Measurements from ENCODE around the gene CDYL2. TPM values are rescaled to one million over a fixed set of nuclear protein-coding genes. Genes with fewer than 3 reads are reported as not detected.

CDYL2 gene
- polyA plus RNA-seq, 4 donors = 7.1 to 8.0 (median 7.3) TPM

DNA sequence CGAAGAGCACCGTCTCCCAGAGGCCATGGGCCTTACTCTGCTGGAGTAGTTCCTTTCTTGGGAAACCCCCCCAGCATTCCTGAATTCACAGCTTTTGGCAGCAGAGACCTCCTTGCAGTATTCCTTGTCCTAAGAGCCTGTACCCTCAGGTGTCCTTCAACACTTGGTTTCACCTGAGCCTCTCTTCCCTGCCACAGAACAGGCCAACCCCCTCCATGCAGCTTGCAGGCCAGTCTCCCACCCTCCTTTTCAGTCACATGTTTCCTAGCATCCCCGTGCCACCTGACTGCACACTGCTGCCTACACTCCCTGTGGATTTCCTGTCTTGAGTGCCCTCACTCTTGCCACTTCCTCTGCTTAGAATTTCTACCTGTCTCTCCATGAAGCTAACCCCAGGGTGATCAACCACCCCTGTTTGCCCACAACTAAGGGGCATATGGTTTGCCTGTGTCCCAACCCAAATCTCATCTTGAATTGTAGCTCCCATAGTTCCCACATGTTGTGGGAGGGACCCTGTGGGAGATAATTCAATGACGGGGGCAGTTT, 198.1 kb downstream of the CDYL2 start:
- no peak for DNase-seq (ENCODE audit: low read depth in 4 of 4, low spot score in 3 of 4)

DNA sequence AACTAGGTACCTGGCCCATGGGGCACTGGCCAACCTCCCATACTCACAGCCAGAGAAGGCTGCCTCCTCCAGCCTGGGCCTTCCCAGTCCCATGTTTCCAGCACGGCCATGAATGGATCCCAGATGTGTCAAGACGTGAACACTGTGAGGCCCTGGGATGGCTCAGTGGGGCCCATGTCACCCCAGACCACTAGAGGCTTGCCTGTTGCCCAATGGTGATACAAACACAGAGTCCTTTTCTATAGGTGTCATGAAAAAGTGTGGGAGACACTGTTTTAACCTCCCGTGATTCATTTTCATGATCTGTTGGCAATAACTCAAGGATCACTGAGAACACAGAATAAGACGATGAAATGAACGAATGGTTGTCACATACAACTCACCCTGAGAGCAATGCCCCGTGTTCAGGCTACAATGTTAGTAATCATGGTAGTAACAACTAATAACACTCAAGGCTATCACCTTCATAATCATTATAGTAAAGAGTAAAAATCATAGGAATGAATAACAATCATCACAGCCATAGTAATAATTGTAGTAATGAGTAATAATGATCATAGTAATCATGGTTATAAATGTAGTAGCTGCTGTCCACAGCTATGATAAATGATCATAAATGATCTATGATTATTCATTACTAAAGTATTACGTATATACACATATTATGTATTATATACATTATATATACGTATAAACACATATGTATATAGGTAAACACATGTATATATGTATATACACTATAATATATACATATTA, 199.6 kb downstream of the CDYL2 start:
- DNase-seq (ENCODE audit: low read depth in 4 of 4, low spot score in 3 of 4) = no peak

DNA sequence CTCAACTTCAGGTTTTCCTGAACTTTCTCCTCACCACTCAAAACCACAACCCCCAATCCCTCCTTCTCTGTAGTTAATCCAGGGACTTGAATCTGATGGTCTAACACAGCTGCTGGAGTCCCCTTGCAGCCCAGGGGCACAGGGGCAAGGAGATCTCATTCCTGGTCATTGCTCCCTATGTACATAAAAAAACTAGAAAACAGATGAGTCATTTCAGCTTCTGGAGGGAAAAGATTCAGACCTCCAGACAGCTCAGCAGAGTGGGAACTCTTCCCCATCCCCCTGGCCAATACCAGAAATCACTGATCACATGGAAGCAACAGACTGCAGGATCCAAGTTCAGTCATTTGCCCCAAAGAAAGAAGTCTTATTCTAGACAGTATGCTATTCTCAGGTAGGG, 201.5 kb downstream of the CDYL2 start:
- no peak for DNase-seq (ENCODE audit: low read depth in 4 of 4, low spot score in 3 of 4)

DNA sequence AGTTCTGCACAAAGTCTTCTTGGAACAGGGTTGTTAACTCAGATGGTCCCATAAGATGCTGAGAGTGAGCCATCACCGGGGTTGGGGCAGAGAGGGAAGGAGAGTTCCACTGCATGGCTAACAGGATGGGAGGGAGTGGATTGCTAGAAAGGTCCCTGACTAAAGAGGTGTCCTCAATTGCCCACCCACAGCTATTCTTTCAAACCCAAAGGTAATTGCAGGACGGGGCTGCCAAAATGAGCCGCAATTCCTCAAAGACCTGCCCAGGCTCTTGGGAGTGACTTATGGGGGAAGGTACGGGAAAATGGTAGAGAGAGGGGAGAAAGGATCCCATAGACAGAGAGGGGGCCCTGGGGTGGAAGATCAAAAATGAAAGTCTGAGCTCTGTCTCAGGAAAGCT, 203.2 kb downstream of the CDYL2 start:
- DNase-seq (ENCODE audit: low read depth in 4 of 4, low spot score in 3 of 4) = no peak

DNA sequence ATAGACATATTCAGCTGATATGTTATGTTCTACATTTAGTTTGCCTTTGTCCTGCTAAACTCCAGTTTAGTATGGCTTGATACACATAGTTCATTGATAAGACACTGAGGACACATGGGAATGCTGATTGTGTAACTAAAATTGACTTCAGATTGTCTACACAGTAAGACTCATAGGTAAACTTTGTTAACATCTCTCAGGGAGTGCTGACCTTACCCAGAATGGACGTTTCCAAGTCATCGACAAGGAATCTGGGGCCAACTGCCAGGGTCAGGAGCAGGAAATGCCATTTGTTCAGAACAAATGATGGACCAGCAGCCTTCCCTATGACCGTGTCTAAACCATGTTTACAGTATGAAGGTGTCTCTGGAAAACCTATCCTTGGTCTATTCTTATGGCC, 204.9 kb downstream of the CDYL2 start:
- DNase-seq (ENCODE audit: low read depth in 4 of 4, low spot score in 3 of 4) = no peak

DNA sequence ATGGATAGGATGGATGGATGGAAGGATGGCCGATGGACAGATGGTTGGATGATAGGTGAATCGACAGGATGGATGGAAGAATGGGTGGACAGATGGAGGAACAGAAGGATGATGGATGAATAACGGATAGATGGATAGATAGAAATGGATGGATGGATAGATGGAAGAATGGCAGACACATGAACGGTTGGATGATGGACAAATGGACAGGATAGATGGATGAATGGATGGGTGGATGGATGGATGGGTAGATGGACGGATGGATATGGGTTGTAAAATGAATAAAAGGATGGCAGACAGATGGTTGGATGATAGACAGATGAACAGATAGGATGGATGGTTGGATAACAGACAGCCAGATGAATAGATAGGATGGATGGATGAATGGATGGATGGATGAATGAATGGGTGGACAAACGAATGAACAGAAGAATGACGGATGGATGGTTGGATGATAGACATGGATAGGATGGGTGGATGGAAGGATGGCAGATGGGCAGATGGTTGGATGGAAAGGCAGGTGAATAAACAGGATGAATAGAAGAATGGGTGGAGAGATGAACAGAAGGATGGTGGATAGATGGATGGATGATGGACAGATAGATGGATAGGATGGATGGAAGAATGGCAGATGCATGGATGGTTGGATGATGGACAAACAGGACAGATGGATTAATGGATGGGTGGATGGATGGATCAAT, 207.7 kb downstream of the CDYL2 start:
- no peak for DNase-seq (ENCODE audit: low read depth in 4 of 4, low spot score in 3 of 4)

DNA sequence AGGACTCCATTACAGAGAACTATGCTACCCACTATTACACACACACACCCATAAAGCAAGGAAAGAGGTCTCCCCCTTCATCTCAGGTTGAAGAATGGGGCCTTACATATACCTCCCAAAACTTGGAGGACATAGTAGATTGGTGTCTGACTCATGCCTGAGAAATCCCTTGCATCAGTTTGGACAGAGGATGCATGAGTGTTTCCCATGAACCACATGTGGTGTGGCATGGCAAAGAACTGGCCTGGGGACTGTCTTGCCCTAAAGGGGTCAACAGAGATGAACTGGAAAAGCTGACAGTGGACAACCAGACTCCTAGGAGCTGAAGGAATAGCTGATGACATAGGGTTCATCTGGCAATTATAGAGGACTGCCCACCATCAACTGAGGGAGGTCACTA, 209.6 kb downstream of the CDYL2 start:
- no peak for DNase-seq (ENCODE audit: low read depth in 4 of 4, low spot score in 3 of 4)

DNA sequence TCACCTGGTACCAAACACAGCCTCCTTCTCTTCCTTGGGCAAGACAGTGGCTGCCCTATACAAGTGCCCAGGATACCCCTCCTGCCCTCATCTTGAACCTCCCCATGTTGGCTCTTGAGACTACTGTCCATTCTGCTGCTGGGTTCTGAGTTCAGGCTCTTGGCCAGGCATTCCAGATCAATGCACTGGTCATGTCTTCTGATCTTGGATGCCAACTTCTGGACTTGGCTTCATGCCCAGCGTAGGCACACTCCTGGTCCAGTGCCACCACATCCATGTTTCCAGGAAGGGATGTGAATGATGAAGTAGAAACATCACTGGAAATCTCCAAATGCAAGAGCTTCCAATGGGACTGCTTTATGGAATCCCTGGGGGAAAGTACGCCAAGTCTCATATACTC, 212.1 kb downstream of the CDYL2 start:
- DNase-seq (ENCODE audit: low read depth in 4 of 4, low spot score in 3 of 4) = no peak

DNA sequence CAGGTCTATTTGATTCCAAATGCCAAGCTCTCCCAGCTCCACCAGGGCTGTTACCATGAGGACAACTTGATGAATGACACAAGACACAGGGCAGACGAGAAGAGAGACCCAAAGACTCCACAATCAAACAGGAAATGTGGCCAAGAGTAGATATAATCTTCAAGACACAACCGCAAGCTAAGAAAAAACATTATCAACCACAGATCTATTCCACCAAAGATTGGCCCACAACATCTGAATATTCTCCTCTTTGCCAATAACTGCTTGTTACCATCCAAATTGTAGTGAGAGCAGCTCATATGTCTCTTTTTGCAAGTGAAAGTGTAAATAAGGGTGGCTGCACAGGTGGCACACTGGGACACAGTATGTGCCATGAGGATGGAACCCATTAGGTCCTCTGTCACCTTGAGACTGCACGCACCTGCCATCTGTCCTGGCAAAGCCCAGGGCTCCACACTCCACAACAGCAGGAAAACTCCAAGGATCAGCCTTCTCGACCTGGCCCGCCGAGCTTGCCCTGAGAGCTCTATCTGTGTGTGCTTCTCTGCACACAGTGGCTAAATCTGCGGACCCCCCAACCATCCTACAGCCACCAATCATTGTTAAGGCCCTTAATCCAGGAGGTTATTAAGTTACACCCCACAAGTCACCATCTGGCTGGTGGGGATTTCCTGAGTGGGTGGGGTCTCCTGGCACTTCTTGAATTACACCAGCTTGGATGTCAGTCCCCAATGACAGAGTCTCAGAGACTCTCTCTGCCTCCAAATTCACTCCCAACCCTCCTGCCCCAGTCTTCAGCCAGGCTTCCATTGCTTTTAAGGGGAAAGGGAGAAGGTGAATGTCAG, 213.1 kb downstream of the CDYL2 start:
- DNase-seq (ENCODE audit: low read depth in 4 of 4, low spot score in 3 of 4) = no peak

DNA sequence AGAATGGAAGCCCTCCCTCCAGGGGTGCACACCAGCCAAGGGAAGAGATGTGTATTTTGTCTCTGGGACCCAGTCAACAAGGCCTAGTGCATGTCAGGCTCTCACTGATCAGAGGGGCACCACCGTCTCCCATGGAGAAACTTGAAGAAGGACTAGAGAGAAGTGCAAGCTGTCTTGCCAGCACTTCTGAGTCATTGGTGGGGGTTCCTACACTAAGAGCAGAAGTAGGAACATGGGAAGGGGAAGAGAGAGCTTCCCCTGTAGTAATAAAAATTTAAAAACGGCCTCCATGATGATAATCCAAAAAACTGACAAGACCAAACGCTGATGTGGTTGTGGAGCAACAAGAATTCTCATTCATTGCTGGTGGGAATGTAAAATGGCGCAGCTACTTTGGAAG, 217.3 kb downstream of the CDYL2 start:
- DNase-seq (ENCODE audit: low read depth in 4 of 4, low spot score in 3 of 4) = no peak

DNA sequence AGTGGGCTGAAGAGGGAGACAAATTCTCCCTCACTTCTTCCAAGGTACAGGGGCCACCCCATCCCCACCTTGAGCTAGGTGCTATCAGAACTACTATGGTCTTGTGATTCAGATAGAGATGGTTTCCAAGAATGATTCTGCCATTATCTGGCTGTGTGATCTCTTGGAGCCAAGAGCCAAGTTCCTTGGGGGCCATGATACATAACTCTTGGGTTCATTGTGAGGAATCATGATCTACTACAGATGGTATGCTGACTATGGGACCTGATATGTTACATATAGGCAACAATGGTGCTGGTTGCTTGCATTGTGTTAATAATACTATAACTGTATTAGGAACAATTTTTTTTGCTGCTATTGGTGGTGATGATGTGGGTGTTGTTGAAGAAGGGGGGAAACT, 217.9 kb downstream of the CDYL2 start:
- DNase-seq (ENCODE audit: low read depth in 4 of 4, low spot score in 3 of 4) = no peak

DNA sequence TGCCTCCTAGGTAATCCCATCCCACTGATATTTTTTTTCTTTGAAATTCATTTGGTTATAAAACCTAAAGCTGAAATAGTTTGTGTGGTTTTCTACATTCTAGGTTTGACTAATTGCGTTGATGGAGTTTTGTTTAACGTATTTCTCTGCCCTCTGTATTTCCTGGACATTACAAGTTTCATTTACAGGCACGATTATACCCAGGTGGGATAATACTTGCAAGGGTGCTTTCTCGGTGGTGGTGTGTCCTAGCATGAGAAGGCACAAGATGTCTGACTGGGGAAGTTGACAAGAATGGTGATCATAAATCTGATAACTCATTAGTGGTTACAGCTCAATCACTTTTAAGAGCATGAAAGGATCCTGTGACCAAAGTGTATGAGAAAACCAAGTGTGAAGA, 218.6 kb downstream of the CDYL2 start:
- DNase-seq (ENCODE audit: low read depth in 4 of 4, low spot score in 3 of 4) = no peak

DNA sequence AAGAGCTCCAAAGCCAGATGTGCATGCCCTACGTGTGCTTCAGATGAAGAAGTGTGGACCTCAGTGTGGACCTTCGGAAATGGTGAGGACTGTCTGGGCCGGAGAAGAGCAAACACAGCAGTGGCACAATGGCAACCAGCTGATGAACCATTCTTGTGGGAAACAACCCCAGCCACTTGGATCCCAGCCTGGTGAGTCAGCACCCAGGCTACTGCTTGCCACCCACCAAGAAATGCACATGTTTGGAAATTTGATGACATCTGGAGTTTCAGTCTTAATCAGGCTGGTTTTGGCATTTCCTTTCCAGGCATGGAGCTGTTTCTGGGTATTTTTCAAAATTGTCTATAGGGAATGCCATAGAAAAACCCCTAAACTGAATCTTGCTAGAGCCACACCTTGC, 220.9 kb downstream of the CDYL2 start:
- no peak for DNase-seq (ENCODE audit: low read depth in 4 of 4, low spot score in 3 of 4)

DNA sequence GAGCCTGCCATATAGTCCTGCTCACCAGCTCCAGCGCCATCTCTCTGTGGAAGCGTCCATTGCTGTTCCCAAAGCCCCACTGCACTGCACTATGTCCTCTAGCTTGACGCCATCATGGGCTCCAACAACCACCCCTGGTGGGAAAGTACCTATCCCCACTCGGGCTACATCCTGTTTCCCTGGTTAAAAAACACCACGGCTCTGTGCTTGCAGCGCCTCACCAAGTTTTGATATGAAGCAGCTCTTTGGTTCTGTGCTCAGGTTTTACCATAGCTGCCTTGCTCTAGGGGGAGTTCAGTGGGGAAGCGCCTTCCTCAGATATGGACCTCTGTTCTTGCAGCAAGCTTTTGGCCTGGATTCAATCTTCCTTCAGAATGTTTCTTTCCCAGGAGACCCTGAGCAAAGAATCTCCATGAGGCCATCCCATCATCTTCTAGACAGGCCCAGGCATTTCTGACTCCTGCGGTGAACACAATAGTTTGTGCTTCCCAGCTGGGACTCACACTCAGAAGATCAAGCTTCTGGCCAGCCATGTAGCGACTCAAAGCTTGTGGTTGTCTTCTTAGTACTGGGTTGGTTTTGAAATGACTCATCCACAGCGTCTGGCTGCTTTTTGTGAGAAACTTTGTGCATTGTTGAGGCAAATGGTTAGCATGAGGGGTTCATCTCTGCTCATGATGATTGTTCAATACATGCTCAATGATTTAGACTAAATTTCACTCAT, 224.1 kb downstream of the CDYL2 start:
- no peak for DNase-seq (ENCODE audit: low read depth in 4 of 4, low spot score in 3 of 4)

DNA sequence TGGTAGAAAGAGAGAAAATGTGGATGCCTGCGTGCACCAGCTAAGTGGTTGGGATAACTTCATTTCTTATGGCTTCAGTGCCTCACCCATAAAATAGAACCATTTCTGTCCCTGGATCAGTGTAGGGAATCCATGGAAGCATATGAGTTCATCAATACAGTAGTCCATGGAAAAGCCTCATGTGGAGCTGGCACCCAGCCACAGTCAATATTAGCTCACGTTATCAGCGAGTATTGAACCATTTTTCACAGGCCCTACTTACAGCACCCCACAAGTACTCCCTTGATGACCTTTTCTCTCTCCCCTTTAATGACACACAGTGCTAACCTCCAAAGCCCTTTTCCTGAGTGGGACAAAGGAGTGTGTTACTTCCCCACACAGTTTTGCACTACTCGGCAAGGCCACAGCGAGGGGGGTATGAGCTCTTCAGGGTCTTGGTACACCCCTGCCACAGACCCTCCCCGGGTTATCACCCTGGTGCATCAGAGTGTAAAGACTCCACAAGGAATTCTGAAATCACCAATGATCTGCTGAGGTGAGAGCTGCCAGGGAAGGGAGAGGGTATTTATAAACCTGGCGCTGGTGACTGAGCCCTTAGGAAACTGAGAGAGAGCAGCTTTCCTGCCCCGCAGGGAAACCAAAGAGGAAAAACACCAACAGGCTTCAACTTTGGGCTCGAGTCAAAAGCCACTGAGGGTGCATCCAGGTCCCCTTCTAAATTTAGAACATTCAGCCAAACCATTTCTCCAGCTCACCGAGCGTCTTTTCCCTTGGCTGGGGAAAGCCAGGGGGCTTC, 226.7 kb downstream of the CDYL2 start:
- DNase-seq (ENCODE audit: low read depth in 4 of 4, low spot score in 3 of 4) = no peak

DNA sequence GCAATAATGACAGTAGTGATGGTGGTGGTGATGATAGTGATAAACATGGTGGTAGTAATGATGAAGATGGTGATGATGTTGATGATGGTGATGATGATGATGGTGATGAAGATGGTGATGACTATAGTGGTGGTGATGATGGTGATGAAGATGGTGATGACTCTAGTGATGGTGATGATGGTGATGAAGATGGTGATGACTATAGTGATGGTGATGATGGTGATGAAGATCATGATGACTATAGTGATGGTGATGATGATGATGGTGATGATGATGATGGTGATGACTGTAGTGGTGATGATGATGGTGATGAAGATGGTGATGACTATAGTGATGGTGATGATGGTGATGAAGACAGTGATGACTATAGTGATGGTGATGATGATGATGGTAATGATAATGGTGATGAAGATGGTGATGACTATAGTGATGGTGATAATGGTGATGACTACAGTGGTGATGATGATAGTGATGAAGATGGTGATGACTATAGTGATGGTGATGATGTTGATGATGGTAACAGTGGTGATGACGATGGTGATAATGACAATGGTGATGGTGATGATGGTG, 228.0 kb downstream of the CDYL2 start:
- DNase-seq (ENCODE audit: low read depth in 4 of 4, low spot score in 3 of 4) = no peak

DNA sequence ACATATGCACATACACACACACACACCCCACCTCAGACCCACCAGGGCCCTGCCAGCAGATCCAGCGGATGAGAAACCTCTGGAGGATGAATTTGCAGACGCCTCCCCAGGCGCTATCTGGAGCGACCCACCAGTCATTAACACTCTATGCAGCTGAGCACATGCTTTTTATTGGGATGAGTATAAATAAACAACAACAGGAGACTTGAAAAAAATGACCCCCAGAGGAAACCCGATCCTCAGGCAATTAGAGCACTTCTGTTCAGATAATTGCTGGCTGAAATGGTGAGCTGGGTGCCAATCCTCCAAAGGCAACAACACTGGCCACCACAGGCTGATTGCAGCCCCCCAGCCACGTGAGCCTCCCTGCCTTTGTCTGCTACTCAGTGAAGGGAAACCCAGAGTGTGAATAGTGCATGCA, 230.7 kb downstream of the CDYL2 start:
- no peak for DNase-seq (ENCODE audit: low read depth in 4 of 4, low spot score in 3 of 4)

DNA sequence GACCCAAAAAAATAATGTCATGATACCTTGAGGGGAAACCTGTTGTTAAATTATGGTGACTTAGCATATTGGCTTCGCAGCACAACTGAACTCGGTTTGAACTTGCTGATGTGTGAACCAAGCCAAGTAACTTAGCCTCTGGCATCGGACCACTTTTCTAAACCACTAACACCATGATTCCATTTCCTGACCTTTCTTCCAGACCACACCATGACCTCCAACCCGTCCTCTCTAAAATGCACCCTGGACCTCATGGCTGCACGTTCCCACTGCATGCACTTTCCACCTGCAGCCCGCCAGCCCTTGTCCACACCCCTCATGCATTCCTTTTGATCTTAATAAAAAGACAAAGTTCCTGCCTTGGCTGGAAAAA, 234.3 kb downstream of the CDYL2 start:
- peak in 3 of 4 donors; percentile 1 to 11 (median 4) for DNase-seq (ENCODE audit: low read depth in 4 of 4, low spot score in 3 of 4)

DNA sequence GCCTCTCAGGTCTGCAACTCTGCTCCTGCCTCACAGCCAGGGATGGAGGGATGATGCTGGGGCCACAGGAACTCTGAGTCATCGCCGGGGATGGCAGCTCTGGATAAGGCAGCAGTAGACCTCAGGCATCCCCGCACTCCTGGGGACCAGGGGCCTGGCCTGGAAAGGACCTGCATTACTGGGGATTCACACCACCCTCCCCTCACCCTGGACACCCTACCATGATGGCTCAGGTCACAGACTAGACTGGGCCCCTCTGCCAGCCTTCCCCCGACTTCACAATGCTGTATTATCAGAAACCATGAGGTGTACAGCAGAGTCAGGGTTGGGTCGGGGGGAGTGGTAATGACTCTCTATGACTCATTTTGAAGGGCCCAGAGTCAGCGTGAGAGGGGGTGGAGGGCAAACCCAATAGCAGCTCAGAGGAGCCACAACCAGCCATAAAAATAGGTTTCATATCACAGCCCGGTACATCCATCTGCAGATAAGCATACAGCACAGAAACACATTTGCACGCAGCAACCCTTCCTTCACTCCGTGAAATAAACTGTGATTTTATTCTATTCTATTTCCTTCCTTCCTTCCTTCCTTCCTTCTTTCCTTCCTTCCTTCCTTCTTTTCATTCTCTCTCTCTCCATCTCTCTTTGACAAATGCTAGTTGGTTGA, 234.8 kb downstream of the CDYL2 start:
- DNase-seq (ENCODE audit: low read depth in 4 of 4, low spot score in 3 of 4) = no peak

All from right renal pelvis (tissue), 4 donors.